ENCODE data around the gene ARF3.
A peak's percentile ranks its signal among the peaks of the same experiment; 100 is the strongest.

ARF3 gene

GRCh38 chr12:48957141-48958048 lies at the start of gene ARF3:
Gene ARF3, minus strand, starts transcription at chr12:48957487. Its CDS starts 16,392 bp downstream, at chr12:48941095.
- TF ChIP-seq EGR1 (IDR thresholded peaks at IDR 0.05) = peak; percentile 91
- TF ChIP-seq TAF1 (IDR thresholded peaks at IDR 0.05; ENCODE audit: low read depth) = peak; percentile 89
- TF ChIP-seq TEAD4 (IDR thresholded peaks at IDR 0.05) = no peak; the same call in 1 of the 2 replicates
- no peak for TF ChIP-seq USF1 (IDR thresholded peaks at IDR 0.05)
- peak; percentile 30; the same call in 1 of the 2 replicates for TF ChIP-seq NFIC (IDR thresholded peaks at IDR 0.05)
- TF ChIP-seq REST (IDR thresholded peaks at IDR 0.05; ENCODE audit: low read depth) = no peak
- no peak for TF ChIP-seq CREB1 (IDR thresholded peaks at IDR 0.05; ENCODE audit: low read depth)
- TF ChIP-seq YY1 (IDR thresholded peaks at IDR 0.05; ENCODE audit: low read depth) = peak; percentile 51; the same call in 1 of the 2 replicates
- no peak for TF ChIP-seq CEBPB (IDR thresholded peaks at IDR 0.05)
- no peak for TF ChIP-seq RAD21 (IDR thresholded peaks at IDR 0.05; ENCODE audit: low read depth)
- TF ChIP-seq EP300 (IDR thresholded peaks at IDR 0.05; ENCODE audit: borderline replicate concordance) = no peak
- TF ChIP-seq FOXM1 (IDR thresholded peaks at IDR 0.05; ENCODE audit: borderline replicate concordance, low read depth) = no peak; the same call in 1 of the 2 replicates
- TF ChIP-seq, protein P1, sequence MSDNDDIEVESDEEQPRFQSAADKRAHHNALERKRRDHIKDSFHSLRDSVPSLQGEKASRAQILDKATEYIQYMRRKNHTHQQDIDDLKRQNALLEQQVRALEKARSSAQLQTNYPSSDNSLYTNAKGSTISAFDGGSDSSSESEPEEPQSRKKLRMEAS (IDR thresholded peaks at IDR 0.05) = peak; percentile 67
- TF ChIP-seq ZBTB7A (IDR thresholded peaks at IDR 0.05; ENCODE audit: low read depth) = peak; percentile 82
- TF ChIP-seq TCF12 (IDR thresholded peaks at IDR 0.05; ENCODE audit: low read depth) = peak; percentile 31; the same call in 1 of the 2 replicates

GRCh38 chr12:49000346-49000745 lies 43.1 kb upstream of the ARF3 start:
- TF ChIP-seq USF1 (IDR thresholded peaks at IDR 0.05) (no peak), ZBTB7A (IDR thresholded peaks at IDR 0.05; ENCODE audit: low read depth) (no peak), RAD21 (IDR thresholded peaks at IDR 0.05; ENCODE audit: low read depth) (no peak), REST (IDR thresholded peaks at IDR 0.05; ENCODE audit: low read depth) (no peak), YY1 (IDR thresholded peaks at IDR 0.05; ENCODE audit: low read depth) (no peak), EP300 (IDR thresholded peaks at IDR 0.05; ENCODE audit: borderline replicate concordance) (no peak), TAF1 (IDR thresholded peaks at IDR 0.05; ENCODE audit: low read depth) (no peak), TCF12 (IDR thresholded peaks at IDR 0.05; ENCODE audit: low read depth) (no peak), CREB1 (IDR thresholded peaks at IDR 0.05; ENCODE audit: low read depth) (no peak), CEBPB (IDR thresholded peaks at IDR 0.05) (no peak), EGR1 (IDR thresholded peaks at IDR 0.05) (no peak)
- TF ChIP-seq, protein P1 (IDR thresholded peaks at IDR 0.05) = no peak

- TF ChIP-seq, protein P1 (IDR thresholded peaks at IDR 0.05) = peak; percentile 80
- TF ChIP-seq ZBTB7A (IDR thresholded peaks at IDR 0.05; ENCODE audit: low read depth) (peak; percentile 99), USF1 (IDR thresholded peaks at IDR 0.05) (peak; percentile 38; the same call in 1 of the 2 replicates), CEBPB (IDR thresholded peaks at IDR 0.05) (no peak), NFIC (IDR thresholded peaks at IDR 0.05) (no peak)
Measured at GRCh38 chr12:48999371-49000131, 42.3 kb upstream of the ARF3 start, which contains the start of gene DDN. Gene DDN, minus strand, starts transcription at chr12:48999375. Its CDS starts 88 bp downstream, at chr12:48999287.
